IMR-90 (cell line): ENCODE measurements around the gene WNT3.

ENCODE experiments used
- BHLHE40 ChIP-seq: fragments of 150-350 bp; IDR thresholded peaks from 2 replicates; pipeline ENCODE4 v1.6.1; 2016; ENCODE audit warnings: mild to moderate bottlenecking, low read depth, low read length
- CTCF ChIP-seq: conservative IDR thresholded peaks from 2 replicates; pipeline ENCODE4 v1.5.1; 2012; ENCODE audit warnings: mild to moderate bottlenecking, low read depth, low read length, improper control_type of control experiment
- MAFK ChIP-seq: IDR thresholded peaks from 2 replicates; pipeline ENCODE4 v1.6.1; 2012; ENCODE audit warnings: low read depth, low read length, improper control_type of control experiment
- POLR2A ChIP-seq: IDR thresholded peaks from 2 replicates; pipeline ENCODE4 v1.6.1; 2012; ENCODE audit warnings: mild to moderate bottlenecking, low read depth, low read length
- RAD21 ChIP-seq: IDR thresholded peaks from 2 replicates; pipeline ENCODE4 v1.6.1; 2012; ENCODE audit warnings: low read length, improper control_type of control experiment

- no peak for TF ChIP-seq POLR2A
- TF ChIP-seq CTCF = no peak
- TF ChIP-seq BHLHE40 = no peak
- TF ChIP-seq RAD21 = no peak
- no peak for TF ChIP-seq MAFK
Observed at GRCh38 chr17:46719891-46720290, 98.6 kb downstream of the WNT3 start.
